HEK293T (cell line): ENCODE measurements around the gene NXPH4.

Experiments
- CTCF ChIA-PET: fragments of 350-600 bp; formaldehyde crosslinking; extraction: SDS; loops from one replicate; lab custom pipeline; 2021; ENCODE audit warnings: antibody characterized with exemption, inconsistent platforms; lab: Yijun Ruan, JAX
- POLR2A ChIA-PET: fragments of 350-600 bp; formaldehyde crosslinking; extraction: SDS; loops from one replicate; lab custom pipeline; 2020; ENCODE audit warnings: antibody characterized with exemption, inconsistent platforms; lab: Yijun Ruan, JAX
- DNase-seq: peaks from one replicate; pipeline ENCODE4 v3.0.0; 2012; ENCODE audit warnings: mixed read lengths; ENCODE audit errors: extremely low spot score
- ARNT ChIP-seq: fragments of 450-650 bp; IDR thresholded peaks from 2 replicates; pipeline ENCODE4 v1.6.1; 2017; ENCODE audit warnings: mild to moderate bottlenecking
- BHLHE40 ChIP-seq: fragments of 450-650 bp; IDR thresholded peaks from 2 replicates; pipeline ENCODE4 v1.6.1; 2016; ENCODE audit warnings: mild to moderate bottlenecking, moderate library complexity, borderline replicate concordance
- CTBP1 ChIP-seq: fragments of 450-650 bp; IDR thresholded peaks from 2 replicates; pipeline ENCODE4 v1.6.1; 2016; ENCODE audit warnings: borderline replicate concordance
- ELF4 ChIP-seq: fragments of 450-650 bp; IDR thresholded peaks from 2 replicates; pipeline ENCODE4 v1.6.1; 2017; ENCODE audit warnings: antibody characterized with exemption
- FOXA1 ChIP-seq: fragments of 450-650 bp; IDR thresholded peaks from 2 replicates; pipeline ENCODE4 v1.6.1; 2016; ENCODE audit warnings: mild to moderate bottlenecking
- FOXK2 ChIP-seq: fragments of 450-650 bp; IDR thresholded peaks from 2 replicates; pipeline ENCODE4 v1.6.1; 2016; ENCODE audit warnings: mild to moderate bottlenecking
- FOXM1 ChIP-seq: fragments of 450-650 bp; IDR thresholded peaks from 2 replicates; pipeline ENCODE4 v1.6.1; 2017; ENCODE audit warnings: mild to moderate bottlenecking, borderline replicate concordance
- HDGF ChIP-seq: fragments of 450-650 bp; IDR thresholded peaks from 2 replicates; pipeline ENCODE4 v1.6.1; 2017; ENCODE audit warnings: antibody characterized with exemption, borderline replicate concordance
- L3MBTL2 ChIP-seq: fragments of 450-650 bp; conservative IDR thresholded peaks from 2 replicates; pipeline ENCODE4 v1.6.1; 2016; ENCODE audit warnings: mild to moderate bottlenecking
- LEF1 ChIP-seq: fragments of 450-650 bp; IDR thresholded peaks from 2 replicates; pipeline ENCODE4 v1.6.1; 2017; ENCODE audit warnings: mild to moderate bottlenecking, borderline replicate concordance
- NFRKB ChIP-seq: fragments of 450-650 bp; IDR thresholded peaks from 2 replicates; pipeline ENCODE4 v1.6.1; 2016; ENCODE audit warnings: mild to moderate bottlenecking, moderate library complexity
- PKNOX1 ChIP-seq: fragments of 450-650 bp; IDR thresholded peaks from 2 replicates; pipeline ENCODE4 v1.6.1; 2016
- SP1 ChIP-seq: fragments of 450-650 bp; IDR thresholded peaks from 2 replicates; pipeline ENCODE4 v1.6.1; 2017
- SUZ12 ChIP-seq: fragments of 450-650 bp; IDR thresholded peaks from 2 replicates; pipeline ENCODE4 v1.6.1; 2016; ENCODE audit warnings: mild to moderate bottlenecking
- TARDBP ChIP-seq: fragments of 450-650 bp; IDR thresholded peaks from 2 replicates; pipeline ENCODE4 v1.6.1; 2016
- ZNF384 ChIP-seq: fragments of 450-650 bp; IDR thresholded peaks from 2 replicates; pipeline ENCODE4 v1.6.1; 2016

Gene NXPH4

DNA sequence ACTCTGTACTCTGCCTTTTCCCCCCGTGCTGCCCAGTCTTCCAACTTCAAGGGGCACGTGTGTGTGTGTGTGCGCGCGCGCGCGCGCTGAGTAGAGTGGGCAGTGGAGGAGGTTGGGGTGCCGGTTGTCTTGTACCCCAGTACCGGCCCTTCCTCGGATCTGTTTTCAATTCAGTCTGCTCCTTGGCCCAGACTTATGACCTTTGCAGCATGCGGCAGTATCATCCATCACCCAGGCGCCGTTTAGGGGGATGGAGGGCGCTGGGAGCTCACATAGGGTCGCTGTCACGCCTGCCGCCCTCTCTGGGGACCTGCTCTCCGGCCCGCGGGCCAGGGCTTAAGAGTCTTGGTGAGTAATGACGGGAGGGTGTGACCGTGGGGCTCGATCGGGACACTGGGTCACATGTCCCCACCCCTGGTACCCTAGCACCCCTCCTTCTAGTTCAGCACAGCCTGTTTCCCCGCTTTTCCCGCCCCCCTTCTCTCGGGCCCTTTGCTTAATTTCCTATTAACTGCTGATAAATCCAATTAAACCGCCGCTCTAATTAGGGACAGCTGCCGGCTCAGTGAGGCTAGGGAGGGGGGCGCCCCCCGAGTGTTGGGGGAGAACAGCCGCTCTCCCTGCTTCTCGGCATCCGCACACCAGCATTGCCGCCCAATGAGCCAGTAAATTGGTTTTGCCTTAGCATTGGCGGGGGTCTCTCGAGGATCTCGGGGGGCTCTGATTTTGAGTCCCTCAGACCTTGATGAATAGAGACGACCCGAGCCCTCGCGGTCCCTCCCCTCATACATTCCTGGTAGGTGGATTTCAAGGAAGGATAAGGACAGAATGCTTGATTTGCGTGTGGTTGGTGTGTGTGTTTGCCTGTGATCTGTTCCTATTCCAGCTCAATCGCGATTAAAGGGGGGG, 25.1 kb downstream of the NXPH4 start:
- ChIA-PET POLR2A (interaction anchor here (0.9 to 7.0 kb wide), 2 partner anchors 9 to 11 kb away, joined by 3 to 80 read pairs; partner anchors contain the start of genes SHMT2 and STAC3), CTCF (interaction anchor here (0.6 to 10.1 kb wide), 9 partner anchors 12 to 342 kb away, joined by 3 to 121 read pairs (median 12); partner anchors contain the start of genes NXPH4 and SHMT2)
- no peak for DNase-seq
- no peak for TF ChIP-seq L3MBTL2

DNA sequence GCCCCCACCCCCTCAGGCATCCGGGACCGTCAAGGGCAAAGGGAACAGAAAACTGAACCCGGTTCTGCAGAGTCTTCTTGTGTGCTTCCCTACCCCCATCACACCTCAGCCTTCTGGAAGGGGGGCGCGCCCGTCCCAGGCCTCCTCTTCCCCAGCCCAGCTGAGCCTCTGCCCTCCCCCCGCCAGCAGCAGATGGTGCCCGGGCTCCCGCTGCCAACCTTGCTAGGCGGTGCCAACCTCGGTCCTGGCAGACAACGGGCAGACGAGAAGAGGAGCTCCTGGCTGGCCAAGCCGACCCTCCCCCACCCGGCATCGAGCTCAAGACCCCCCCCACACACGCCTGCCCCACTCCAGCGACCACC, 25.7 kb downstream of the NXPH4 start:
- POLR2A ChIA-PET, result interaction anchor here (0.9 to 7.0 kb wide), 4 partner anchors 9 to 115 kb away, joined by 3 to 80 read pairs (median 3); partner anchors contain the start of genes SHMT2 and STAC3
- CTCF ChIA-PET, result interaction anchor here (0.5 to 10.1 kb wide), 11 partner anchors 10 to 214 kb away, joined by 3 to 121 read pairs (median 11); partner anchors contain the start of genes INHBE, NXPH4 and SHMT2
- TF ChIP-seq LEF1 (no peak), TARDBP (no peak), HDGF (no peak), BHLHE40 (no peak), NFRKB (no peak), L3MBTL2 (no peak), FOXM1 (no peak), ARNT (no peak), ELF4 (no peak), ZNF384 (no peak), FOXA1 (no peak), CTBP1 (no peak), SP1 (no peak), SUZ12 (no peak), PKNOX1 (no peak), FOXK2 (no peak)
- no peak for DNase-seq

DNA sequence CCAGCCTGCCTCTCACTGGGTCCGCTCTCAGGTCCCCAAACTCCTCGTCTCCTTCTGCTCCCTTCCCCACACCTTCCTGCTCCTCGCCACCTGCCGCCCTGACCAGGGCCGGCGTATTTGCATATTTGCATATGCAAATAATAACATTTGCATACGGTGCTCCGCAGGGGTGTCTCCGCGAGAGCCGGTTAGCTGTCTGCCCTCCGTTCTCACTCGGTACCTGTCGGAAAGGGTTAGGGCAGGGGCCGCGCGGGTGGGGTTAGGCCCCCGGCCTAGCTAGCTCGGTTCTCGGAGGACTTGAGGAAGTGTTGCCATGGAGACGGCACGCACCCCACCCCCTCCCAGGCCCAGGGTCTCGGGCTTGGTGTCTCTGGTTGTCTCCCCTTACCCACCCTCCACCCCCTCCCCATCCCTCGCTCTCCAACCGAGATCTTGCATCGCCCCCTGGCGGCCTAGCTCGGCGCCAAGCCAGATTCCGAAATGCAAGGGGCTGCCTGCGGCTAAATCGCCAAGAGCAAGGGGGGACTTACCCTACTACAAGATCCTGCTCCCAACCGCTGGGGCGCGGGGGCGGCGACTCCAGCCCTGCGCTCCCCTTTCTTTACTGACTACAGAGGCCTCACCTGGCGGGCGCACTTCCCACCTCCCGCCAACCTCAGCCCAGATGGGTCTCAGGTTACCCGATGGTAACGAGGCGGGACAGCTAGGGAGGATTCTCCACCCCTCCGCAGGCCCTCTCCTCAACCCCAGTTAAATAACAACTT, 26.3 kb downstream of the NXPH4 start:
- ChIA-PET POLR2A (interaction anchor here (0.7 to 7.0 kb wide), 6 partner anchors 8 to 278 kb away, joined by 3 to 80 read pairs (median 3); partner anchors contain the start of genes DDIT3, SHMT2 and STAC3), CTCF (interaction anchor here (0.5 to 10.1 kb wide), 16 partner anchors 9 to 218 kb away, joined by 3 to 121 read pairs (median 6); partner anchors contain the start of genes INHBE, NXPH4 and SHMT2)
- TF ChIP-seq BHLHE40 (no peak), CTBP1 (no peak), L3MBTL2 (0 out of 2 replicates have a peak, but pooled peaks have one; percentile 26)
- peak; percentile 75 for DNase-seq

DNA sequence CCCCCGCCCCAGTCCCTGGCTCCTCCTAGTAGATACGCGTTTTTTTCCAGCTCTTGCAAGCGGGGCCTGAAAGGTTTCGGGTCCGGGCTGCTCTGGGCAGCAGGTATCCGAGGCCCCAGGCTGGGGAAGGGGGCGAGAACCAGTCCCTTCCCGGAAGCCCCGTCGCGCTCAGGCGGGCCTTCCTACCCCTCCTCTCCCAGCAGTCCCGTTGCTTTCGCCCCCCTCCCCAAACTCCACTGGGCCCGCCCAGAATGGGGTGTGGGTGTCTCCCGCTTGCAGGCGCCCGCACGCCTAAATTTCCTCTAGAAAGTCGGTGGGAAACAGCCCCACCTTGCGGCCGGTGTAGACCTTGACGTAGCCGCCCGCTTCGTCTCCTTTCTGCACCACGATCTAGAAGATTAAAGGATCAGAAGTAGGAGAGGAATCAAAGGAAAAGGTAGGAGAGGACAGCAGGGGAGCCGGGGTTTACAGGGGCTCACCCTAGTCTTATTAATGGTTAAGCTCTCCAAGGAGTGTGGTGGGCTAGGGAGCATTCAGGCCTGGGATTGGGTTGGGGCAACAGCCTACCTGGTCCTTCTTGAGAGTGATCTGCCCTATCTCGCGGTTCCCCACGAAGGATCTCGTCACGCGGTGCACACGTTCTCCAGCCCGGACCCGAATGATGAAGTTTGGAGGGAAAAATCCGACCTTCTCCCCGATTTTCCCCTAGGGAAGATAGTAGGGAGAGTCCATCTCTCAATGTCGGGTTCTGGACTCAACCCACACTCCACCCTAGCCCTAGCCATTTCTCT, 27.1 kb downstream of the NXPH4 start:
- ChIA-PET CTCF (interaction anchor here (0.7 to 10.1 kb wide), 18 partner anchors 8 to 217 kb away, joined by 3 to 121 read pairs (median 4); partner anchors contain the start of genes INHBE, NXPH4 and SHMT2), POLR2A (interaction anchor here (0.7 to 7.0 kb wide), 5 partner anchors 13 to 277 kb away, joined by 3 to 80 read pairs (median 3); partner anchors contain the start of genes DDIT3 and SHMT2)
- DNase-seq, result peak; percentile 80
- TF ChIP-seq CTBP1, result no peak
- TF ChIP-seq ELF4, result no peak
- TF ChIP-seq TARDBP, result no peak
- TF ChIP-seq SUZ12, result no peak
- TF ChIP-seq L3MBTL2, result no peak
- TF ChIP-seq FOXM1, result no peak
- no peak for TF ChIP-seq ZNF384
- no peak for TF ChIP-seq PKNOX1
- TF ChIP-seq FOXA1, result no peak
- TF ChIP-seq BHLHE40, result no peak
- no peak for TF ChIP-seq NFRKB
- no peak for TF ChIP-seq ARNT
- no peak for TF ChIP-seq FOXK2
- no peak for TF ChIP-seq HDGF
- no peak for TF ChIP-seq SP1

GRCh38 chr12:57244312-57244696, 27.7 kb downstream of the NXPH4 start:
- TF ChIP-seq PKNOX1 (no peak), TARDBP (no peak), FOXM1 (no peak), L3MBTL2 (no peak)
- ChIA-PET CTCF (interaction anchor here (0.7 to 10.1 kb wide), 7 partner anchors 21 to 211 kb away, joined by 3 to 121 read pairs (median 4); partner anchors contain the start of gene NXPH4), POLR2A (interaction anchor here (7.0 kb wide), 1 partner anchor 14 kb away, joined by 80 read pairs; the partner anchor contains the start of gene SHMT2)
- DNase-seq, result no peak
